Ishikawa (cell line): ENCODE data around the gene AGRP.

Experiments
- CEBPB ChIP-seq: IDR thresholded peaks from 2 replicates; pipeline ENCODE4 v1.6.1; 2012
- CREB1 ChIP-seq: IDR thresholded peaks from 2 replicates; pipeline ENCODE4 v1.6.1; 2012; ENCODE audit warnings: low read depth
- EGR1 ChIP-seq: IDR thresholded peaks from 2 replicates; pipeline ENCODE4 v1.6.1; 2012
- EP300 ChIP-seq: IDR thresholded peaks from 2 replicates; pipeline ENCODE4 v1.6.1; 2012; ENCODE audit warnings: borderline replicate concordance
- FOXM1 ChIP-seq: IDR thresholded peaks from 2 replicates; pipeline ENCODE4 v1.6.1; 2012; ENCODE audit warnings: low read depth, borderline replicate concordance
- MAX ChIP-seq: IDR thresholded peaks from 2 replicates; pipeline ENCODE4 v1.6.1; 2012
- NFIC ChIP-seq: IDR thresholded peaks from 2 replicates; pipeline ENCODE4 v1.6.1; 2012
- RAD21 ChIP-seq: IDR thresholded peaks from 2 replicates; pipeline ENCODE4 v1.6.1; 2012; ENCODE audit warnings: low read depth
- REST ChIP-seq: IDR thresholded peaks from 2 replicates; pipeline ENCODE4 v1.6.1; 2012; ENCODE audit warnings: low read depth, mild to moderate bottlenecking
- TAF1 ChIP-seq: IDR thresholded peaks from 2 replicates; pipeline ENCODE4 v1.6.1; 2012; ENCODE audit warnings: low read depth, mild to moderate bottlenecking
- TCF12 ChIP-seq: IDR thresholded peaks from 2 replicates; pipeline ENCODE4 v1.6.1; 2012; ENCODE audit warnings: low read depth
- TEAD4 ChIP-seq: IDR thresholded peaks from 2 replicates; pipeline ENCODE4 v1.6.1; 2012
- USF1 ChIP-seq: IDR thresholded peaks from 2 replicates; pipeline ENCODE4 v1.6.1; 2012
- YY1 ChIP-seq: IDR thresholded peaks from 2 replicates; pipeline ENCODE4 v1.6.1; 2012; ENCODE audit warnings: low read depth
- ZBTB7A ChIP-seq: IDR thresholded peaks from 2 replicates; pipeline ENCODE4 v1.6.1; 2012; ENCODE audit warnings: low read depth

The AGRP gene

DNA sequence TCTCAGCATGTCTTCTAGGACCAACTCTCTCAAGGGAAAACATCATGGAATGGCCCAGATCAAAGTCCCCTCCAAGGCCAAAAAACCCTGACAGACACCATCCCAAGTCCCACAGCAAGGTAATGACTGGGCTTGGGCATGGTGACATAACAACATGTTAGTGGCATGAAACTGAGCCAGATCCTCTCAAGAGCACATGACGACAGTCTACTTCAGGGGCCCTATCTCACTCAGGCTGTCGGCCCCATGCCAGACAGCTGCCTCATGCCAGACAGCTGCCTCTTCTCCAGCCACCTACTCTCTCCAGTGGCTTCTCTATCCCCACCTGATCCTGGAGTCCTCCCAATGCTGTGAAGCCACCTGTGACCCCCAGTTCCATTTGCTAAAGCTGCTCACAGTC lies 34.0 kb downstream of the AGRP start:
- TF ChIP-seq MAX, result no peak
- TF ChIP-seq USF1, result no peak
- no peak for TF ChIP-seq FOXM1
- no peak for TF ChIP-seq REST
- TF ChIP-seq EGR1, result no peak

DNA sequence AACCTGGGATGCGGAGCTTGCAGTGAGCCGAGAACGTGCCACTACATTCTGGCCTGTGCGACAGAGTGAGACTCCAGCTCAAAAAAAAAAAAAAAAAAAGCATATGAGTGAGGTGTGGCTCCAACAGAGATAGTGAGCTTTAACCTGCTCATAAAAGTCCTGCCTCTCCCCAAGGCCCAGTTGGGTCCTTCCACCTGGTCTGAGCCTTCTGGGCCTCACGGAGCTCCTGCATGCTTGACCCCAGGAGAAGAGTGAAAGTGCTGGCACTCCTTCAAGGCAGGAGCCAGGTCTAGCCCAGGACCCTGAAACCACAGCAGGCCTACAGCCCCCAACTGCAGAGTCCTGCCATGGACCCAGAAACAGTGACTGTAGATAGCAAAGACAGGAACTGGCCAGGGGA lies 34.8 kb downstream of the AGRP start:
- no peak for TF ChIP-seq EGR1
- TF ChIP-seq TAF1, result no peak
- TF ChIP-seq MAX, result no peak
- TF ChIP-seq NFIC, result no peak
- no peak for TF ChIP-seq EP300
- no peak for TF ChIP-seq YY1
- TF ChIP-seq USF1, result no peak
- no peak for TF ChIP-seq REST
- TF ChIP-seq TEAD4, result no peak
- no peak for TF ChIP-seq ZBTB7A
- TF ChIP-seq FOXM1, result no peak
- TF ChIP-seq RAD21, result no peak
- no peak for TF ChIP-seq TCF12
- TF ChIP-seq CEBPB, result no peak
- TF ChIP-seq CREB1, result no peak

- no peak for TF ChIP-seq CEBPB
- peak; percentile 60 for TF ChIP-seq RAD21
- TF ChIP-seq YY1, result peak; percentile 70
- no peak for TF ChIP-seq MAX
These were observed 35.8 kb downstream of the AGRP start for GRCh38 chr16:67447508-67448076.

DNA sequence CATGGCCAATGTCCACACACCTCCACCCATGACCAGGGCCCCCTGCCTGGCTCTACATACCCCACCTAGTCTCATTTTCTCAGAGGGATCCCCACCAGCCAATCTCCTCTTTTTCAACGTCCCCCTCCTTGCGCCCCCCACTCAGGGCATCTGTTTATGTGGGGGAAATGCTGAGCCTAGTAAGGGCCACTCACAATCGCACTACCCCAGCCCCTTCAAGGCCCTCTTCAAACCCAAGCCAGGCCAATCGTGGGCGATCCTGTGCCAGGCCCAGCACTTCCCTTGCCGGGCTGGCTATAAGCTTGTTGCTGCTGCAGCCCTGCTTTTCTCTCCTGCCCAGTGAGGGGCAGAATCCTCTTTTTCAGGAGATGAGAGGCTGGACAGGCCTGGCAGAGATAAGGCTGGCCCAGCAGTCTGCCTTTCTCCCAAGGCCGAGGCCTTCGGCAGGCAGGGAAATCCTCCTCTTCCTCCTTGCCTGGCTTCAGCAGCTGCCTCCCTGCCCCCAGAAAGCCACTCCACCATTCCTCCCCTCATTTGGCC lies 36.3 kb downstream of the AGRP start:
- TF ChIP-seq CREB1, result no peak
- TF ChIP-seq TAF1, result no peak
- no peak for TF ChIP-seq MAX

GRCh38 chr16:67445913-67446907 lies 37.1 kb downstream of the AGRP start:
- TF ChIP-seq EGR1 (no peak), USF1 (no peak), NFIC (no peak), CEBPB (no peak), RAD21 (no peak), CREB1 (no peak), EP300 (no peak), TCF12 (no peak), REST (no peak), TAF1 (no peak), ZBTB7A (no peak), YY1 (no peak), TEAD4 (no peak), MAX (no peak)
